ENCODE results near the gene GRAMD2A.

GRCh38 chr15:72112805-72113204, 84.8 kb downstream of the GRAMD2A start:
- TF ChIP-seq CTCF (IDR thresholded peaks at IDR 0.05) (no peak), POLR2AphosphoS5 (IDR thresholded peaks at IDR 0.05) (no peak), POLR2A (IDR thresholded peaks at IDR 0.05) (no peak)

Data from upper lobe of left lung (tissue), 4 donors.